Measurements from ENCODE around the gene PTCD2.

GRCh38 chr5:72408603-72409002 is 88.4 kb downstream of the PTCD2 start:
- TF ChIP-seq CTCF (conservative IDR thresholded peaks at IDR 0.05; ENCODE audit: low read length) = no peak
- TF ChIP-seq EZH2phosphoT487 (IDR thresholded peaks at IDR 0.05; ENCODE audit: borderline replicate concordance) = no peak
